GM12801 (cell line): ENCODE results near the gene CDH23.

Experiments used
- TF ChIP-seq, protein P1 (sequence below): IDR thresholded peaks from one replicate; pipeline ENCODE4 v1.5.1; 2011; ENCODE audit warnings: control low read depth; ENCODE audit not compliant: insufficient read length; ENCODE audit errors: extremely low read depth

CDH23 gene

DNA sequence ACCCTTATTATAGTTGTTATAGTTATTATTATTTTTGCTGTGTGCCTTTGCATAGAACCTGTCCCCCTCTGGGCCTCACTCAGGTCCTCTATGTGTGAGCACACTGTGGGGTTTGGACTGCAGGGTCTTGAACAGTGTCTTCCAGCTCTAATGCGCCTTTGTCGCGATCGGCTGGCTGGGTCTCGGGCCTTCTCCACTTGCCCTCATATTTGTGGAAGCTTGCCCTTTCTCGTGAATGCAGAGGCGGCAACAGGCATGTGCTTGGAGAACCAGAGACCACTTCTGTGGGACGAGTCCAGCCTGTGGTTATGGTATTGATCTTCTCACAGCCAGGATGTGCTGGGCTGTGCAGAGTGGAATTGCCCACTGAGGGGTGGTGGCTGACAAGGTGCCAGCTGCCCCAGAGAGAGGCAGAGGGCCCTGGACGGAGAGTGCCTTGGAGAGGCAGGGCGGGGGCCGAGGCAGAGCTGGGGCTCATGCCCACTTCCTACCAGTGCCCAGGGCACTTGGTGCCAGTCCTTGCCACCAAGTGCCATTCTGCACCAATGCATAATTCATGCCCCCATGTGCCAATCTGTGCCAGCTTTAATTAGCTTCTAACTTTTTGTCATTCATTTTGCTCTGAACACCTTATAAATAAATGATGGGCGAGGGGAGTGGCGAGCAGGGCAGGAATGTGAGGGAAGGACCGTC is 6.8 kb upstream of the CDH23 start:
- TF ChIP-seq, protein P1, sequence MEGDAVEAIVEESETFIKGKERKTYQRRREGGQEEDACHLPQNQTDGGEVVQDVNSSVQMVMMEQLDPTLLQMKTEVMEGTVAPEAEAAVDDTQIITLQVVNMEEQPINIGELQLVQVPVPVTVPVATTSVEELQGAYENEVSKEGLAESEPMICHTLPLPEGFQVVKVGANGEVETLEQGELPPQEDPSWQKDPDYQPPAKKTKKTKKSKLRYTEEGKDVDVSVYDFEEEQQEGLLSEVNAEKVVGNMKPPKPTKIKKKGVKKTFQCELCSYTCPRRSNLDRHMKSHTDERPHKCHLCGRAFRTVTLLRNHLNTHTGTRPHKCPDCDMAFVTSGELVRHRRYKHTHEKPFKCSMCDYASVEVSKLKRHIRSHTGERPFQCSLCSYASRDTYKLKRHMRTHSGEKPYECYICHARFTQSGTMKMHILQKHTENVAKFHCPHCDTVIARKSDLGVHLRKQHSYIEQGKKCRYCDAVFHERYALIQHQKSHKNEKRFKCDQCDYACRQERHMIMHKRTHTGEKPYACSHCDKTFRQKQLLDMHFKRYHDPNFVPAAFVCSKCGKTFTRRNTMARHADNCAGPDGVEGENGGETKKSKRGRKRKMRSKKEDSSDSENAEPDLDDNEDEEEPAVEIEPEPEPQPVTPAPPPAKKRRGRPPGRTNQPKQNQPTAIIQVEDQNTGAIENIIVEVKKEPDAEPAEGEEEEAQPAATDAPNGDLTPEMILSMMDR: no peak

DNA sequence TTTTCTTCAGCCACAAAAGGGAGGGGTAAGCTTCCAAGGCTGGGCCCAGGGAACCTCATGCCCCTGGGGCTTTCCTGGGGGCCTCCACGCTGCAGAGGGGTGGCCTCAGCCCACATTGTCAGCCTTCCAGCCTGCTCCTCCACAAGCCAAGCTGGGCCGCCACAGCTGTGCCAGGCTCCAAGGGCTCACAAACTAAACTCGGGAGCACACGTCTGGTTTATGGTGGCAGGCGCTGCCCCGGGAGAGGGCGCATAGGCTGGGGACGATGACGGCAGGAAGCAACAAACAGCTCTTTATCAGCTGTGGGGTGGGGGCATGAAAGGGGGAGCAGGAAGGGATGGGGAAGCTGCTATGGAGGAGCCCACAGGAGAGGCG is 6.3 kb upstream of the CDH23 start:
- TF ChIP-seq, protein P1: no peak

DNA sequence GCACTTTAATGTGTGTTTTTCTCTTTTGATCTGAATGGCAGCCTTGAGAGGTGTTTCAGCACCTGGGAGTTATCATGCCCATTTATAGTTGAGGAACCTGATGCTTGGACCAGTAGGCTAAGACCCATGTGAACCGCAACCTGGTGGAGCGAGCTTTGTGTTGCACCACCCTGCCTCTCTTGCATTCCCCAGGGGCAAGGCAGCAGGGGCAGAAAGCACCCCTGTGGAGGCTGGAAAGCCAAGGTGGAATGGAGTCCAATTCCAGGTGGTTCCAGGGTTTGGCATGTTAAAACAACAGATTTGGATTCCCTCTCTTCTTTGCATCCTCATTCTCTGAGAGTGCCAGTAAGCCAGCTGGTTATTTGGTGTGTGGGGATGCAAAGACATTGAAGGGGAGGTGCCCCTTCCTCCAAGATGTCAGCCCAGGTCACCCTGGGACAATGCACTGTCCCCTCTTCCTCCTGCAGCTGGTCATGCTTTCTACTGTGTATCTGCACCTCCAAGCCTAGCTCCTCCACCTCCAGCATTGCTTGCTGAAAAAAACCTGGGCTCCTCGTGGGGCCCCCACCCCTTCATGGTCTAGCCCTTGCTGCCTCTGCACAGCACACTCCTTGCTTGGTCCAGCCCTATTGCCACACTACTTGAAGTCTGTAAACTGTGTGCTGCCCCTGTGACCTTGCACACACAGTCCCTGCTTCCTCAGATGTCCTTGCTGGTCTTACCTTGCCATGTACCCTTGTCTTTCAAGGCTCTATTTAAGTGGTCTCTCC is 5.6 kb upstream of the CDH23 start:
- TF ChIP-seq, protein P1: no peak

DNA sequence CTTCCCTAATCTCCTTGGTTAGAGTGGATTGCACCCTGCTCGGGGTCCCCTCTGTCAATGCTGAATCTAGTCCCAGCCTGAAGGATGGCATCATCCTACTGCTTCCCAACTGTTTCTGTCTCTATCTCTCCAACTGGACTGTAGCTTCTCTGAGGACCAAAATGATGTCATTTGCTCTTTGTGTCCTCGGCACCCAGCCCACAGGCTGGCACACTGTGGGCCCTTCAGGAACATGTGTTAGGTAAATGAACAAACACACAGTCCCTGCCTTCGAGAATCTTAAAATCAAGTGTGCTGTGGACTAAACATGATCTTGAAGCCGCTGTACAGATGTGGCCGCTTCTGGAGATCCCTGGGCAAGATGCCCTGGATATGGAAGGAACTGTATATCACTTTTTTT is 5.0 kb upstream of the CDH23 start:
- TF ChIP-seq, protein P1: no peak

DNA sequence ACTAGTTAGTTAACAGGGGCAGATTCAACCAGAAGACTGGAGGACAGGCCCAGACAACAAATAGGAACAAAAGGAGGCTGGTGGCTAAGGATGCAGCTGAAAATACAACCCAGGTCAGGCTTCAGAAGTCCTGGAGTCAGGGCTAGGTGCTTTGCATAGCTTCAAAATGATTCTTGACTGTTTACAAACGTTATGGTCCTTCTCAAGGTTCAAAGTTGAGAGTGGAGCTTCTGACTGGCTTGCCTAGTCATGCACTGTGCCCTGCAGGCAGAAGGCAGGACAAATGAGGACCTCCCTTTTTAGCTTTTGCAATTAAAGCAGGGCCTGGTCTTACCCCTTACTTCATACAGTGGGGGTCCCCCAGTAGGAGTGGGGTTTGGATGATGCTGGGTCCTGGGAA is 4.4 kb upstream of the CDH23 start:
- TF ChIP-seq, protein P1: no peak

DNA sequence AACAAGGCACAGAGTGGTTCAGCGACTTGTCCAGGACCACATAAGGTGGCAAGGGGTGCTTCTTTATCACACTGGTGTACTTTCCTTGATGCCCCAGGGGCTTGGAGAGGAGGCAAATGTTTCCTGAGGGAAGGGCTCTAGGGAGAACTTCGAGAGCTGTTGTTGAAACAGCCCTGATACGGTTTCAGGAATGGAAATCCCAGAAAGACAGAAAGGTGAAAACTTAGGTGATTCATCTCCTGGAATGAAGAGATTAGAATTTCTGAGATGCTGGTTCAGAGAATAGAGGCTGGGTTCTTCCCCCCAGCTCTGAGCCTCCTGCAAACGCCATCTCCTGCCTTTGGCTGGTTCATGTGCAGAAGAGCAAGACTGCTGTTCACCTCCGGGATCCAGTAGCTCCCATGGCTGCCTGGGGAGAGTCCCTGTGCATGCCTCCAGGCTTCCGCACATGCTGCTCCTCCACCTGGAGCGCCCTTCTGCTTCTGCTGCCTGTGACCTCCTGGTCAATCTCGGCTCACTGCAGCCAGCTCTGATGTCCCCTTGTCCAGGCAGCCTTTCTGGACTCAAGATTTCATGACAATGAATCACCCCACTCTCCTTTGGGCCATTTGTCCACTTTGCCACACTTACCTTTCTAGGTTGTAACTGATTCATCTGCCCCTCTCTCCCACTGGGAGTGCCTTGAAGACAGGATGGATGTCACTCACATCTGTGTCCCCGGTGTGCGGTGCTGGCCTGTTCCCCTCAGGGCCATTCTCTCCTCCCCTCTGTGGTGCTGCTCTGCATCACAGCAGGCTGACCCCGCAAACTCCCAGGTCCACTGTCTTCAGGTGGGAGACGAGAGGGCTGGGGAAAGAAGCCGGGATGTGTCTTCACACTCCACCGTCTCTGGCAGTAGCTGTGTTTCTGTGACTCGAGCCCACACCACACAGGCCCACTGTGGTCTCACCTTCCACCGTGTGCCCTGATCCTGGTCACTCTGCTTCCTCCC is 3.6 kb upstream of the CDH23 start:
- TF ChIP-seq, protein P1: no peak

DNA sequence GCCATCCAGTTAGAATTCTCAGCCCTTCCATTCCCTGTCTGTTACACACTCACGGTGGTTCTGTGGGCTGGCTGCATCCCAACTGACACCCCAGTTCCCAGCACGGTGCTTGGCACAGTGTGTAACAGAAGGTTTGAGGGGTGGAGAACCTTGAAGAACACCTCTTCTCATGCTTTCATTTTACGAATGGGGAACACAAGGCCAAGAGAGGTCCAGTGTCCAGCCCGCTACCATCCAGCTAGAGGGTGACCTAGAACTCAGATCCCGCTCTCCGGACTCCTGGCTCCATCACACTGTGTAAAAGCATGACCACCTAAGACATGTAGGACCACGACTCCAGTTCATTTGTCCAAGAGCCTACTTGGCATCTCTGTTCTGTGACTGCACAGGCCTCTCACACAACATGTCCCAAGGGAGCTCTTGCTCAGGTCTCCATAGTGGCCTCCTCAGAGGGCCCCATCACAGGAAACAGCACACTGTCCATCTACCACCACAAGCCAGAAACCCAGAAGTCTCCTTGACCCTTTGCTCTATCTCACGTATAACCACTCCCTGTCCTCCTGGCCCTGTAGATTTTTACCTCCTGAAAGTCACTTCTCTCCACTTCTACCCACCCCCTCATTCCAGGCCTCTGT is 2.8 kb upstream of the CDH23 start:
- TF ChIP-seq, protein P1: no peak
